Keratinocyte (primary cell): ENCODE data around the gene NECAP2. TPM values are rescaled to one million over a fixed set of nuclear protein-coding genes. Genes with fewer than 3 reads are reported as not detected.
"Not testable (repeated sequence)": the region's sequence is repeated elsewhere in the genome, so short reads cannot be mapped to it uniquely, and the experiment has no call there.

Source experiments
- DNase-seq: peaks from one replicate; pipeline ENCODE4 v3.0.0-alpha.2; 2011; ENCODE audit warnings: low read depth, missing footprints, low spot score
- FAIRE-seq: peaks from 2 replicates; lab custom pipeline; 2011; peaks lifted over from hg19 to GRCh38; lab: Jason Lieb, UNC
- H2AFZ ChIP-seq: 2 replicates; pipeline ENCODE4 v1.6.0; 2012; ENCODE audit warnings: low read length, control low read depth, inconsistent platforms; ENCODE audit not compliant: control insufficient read depth
- H3K27ac ChIP-seq: 2 replicates; pipeline ENCODE4 v1.5.1; 2011; ENCODE audit warnings: low read length; ENCODE audit not compliant: control insufficient read depth, insufficient read depth
- H3K27me3 ChIP-seq: 3 replicates; pipeline ENCODE4 v1.6.0; 2011; ENCODE audit warnings: low read length; ENCODE audit not compliant: control insufficient read depth, insufficient read depth; ENCODE audit errors: extremely low read depth
- H3K36me3 ChIP-seq, 2 experiments: 2 replicates in 1 of 2; 3 replicates in 1 of 2; pipeline ENCODE4 v1.5.1; 2011; ENCODE audit warnings: low read length in 2 of 2, mild to moderate bottlenecking in 1 of 2; ENCODE audit not compliant: control insufficient read depth in 2 of 2, insufficient read depth in 2 of 2; ENCODE audit errors: extremely low read depth in 1 of 2
- H3K4me1 ChIP-seq: 3 replicates; pipeline ENCODE4 v1.5.1; 2011; ENCODE audit warnings: low read length; ENCODE audit not compliant: control insufficient read depth, insufficient read depth; ENCODE audit errors: extremely low read depth
- H3K4me2 ChIP-seq: 3 replicates; pipeline ENCODE4 v1.6.0; 2011; ENCODE audit warnings: low read depth, low read length; ENCODE audit not compliant: control insufficient read depth, insufficient read depth; ENCODE audit errors: extremely low read depth
- H3K4me3 ChIP-seq, 3 experiments: fragments of 200-600 bp in 1 of 3; sonication (generic) in 1 of 3; 2 replicates in 2 of 3; 3 replicates in 1 of 3; pipeline ENCODE4 v1.5.1; 2011 to 2016; ENCODE audit warnings: low read length in 3 of 3, mild to moderate bottlenecking in 3 of 3, control low read depth in 2 of 3, inconsistent platforms in 1 of 3, low read depth in 1 of 3, mixed read lengths in 1 of 3, mixed run types in 1 of 3, moderate library complexity in 1 of 3; ENCODE audit not compliant: control insufficient read depth in 2 of 3, insufficient read depth in 2 of 3; ENCODE audit errors: extremely low read depth in 1 of 3
- H3K79me2 ChIP-seq: 2 replicates; pipeline ENCODE4 v1.6.0; 2012; ENCODE audit warnings: low read length; ENCODE audit not compliant: control insufficient read depth, insufficient read depth
- H3K9ac ChIP-seq: 3 replicates; pipeline ENCODE4 v1.6.0; 2011; ENCODE audit warnings: low read length; ENCODE audit not compliant: control insufficient read depth, insufficient read depth; ENCODE audit errors: extremely low read depth
- H3K9me1 ChIP-seq: 3 replicates; pipeline ENCODE4 v1.6.0; 2011; ENCODE audit warnings: low read length; ENCODE audit not compliant: control insufficient read depth, insufficient read depth; ENCODE audit errors: extremely low read depth
- H3K9me3 ChIP-seq: 2 replicates; pipeline ENCODE4 v1.5.1; 2012; ENCODE audit warnings: low read depth, low read length; ENCODE audit not compliant: control insufficient read depth
- H4K20me1 ChIP-seq: 3 replicates; pipeline ENCODE4 v1.6.0; 2011; ENCODE audit warnings: low read length; ENCODE audit not compliant: control insufficient read depth, insufficient read depth; ENCODE audit errors: extremely low read depth
- CTCF ChIP-seq, 3 experiments: IDR thresholded peaks in 1 of 3; conservative IDR thresholded peaks in 1 of 3; optimal IDR thresholded peaks in 1 of 3; 2 replicates in 2 of 3; 3 replicates in 1 of 3; pipeline versions ENCODE3 to v1.5.1; 2011; ENCODE audit warnings: low read length in 3 of 3, mild to moderate bottlenecking in 3 of 3, moderate library complexity in 2 of 3, control low read depth in 1 of 3, inconsistent platforms in 1 of 3; ENCODE audit not compliant: insufficient read depth in 2 of 3; ENCODE audit errors: extremely low read depth in 1 of 3
- EZH2 ChIP-seq: IDR thresholded peaks from one replicate; pipeline ENCODE4 v1.6.1; 2012; ENCODE audit warnings: inconsistent platforms, mild to moderate bottlenecking, low read length, moderate library complexity
- dilution Hi-C: fragments of 300-500 bp; cut with MboI; formaldehyde crosslinking; loops from one replicate; pipeline ENCODE4 v1.7.0; 2020; ENCODE audit warnings: low sequenced_read_pairs; ENCODE audit not compliant: extremely low pct_ligation_motif_present
- polyA plus RNA-seq, 5 experiments: library from polyadenylated mRNA; depleted of rRNA in 3 of 5; stranded (reverse) in 3 of 5; stranded (forward) in 1 of 5; unstranded in 1 of 5; fragments of >200 nt; gene quantifications; 1 replicate in 1 of 5; 2 replicates in 3 of 5; 3 replicates in 1 of 5; pipeline versions ENCODE4 v1.2.1 to v1.2.3, GENCODE V29; 2011 to 2012; ENCODE audit warnings: missing spikeins in 2 of 5, low read depth in 1 of 5, low replicate concordance in 1 of 5

Gene NECAP2
- polyA plus RNA-seq, 1 donor (not counting 4 experiments of a cell fraction or from before 2014, with no cell fraction given): 75.7 TPM

GRCh38 chr1:16497474-16497904, 57.0 kb downstream of the NECAP2 start:
- H3K4me2 ChIP-seq, H3K4me1 ChIP-seq, H3K27ac ChIP-seq, H3K36me3 ChIP-seq, H3K9me3 ChIP-seq, DNase-seq, H2AFZ ChIP-seq, H3K9ac ChIP-seq, H4K20me1 ChIP-seq, H3K27me3 ChIP-seq, dilution Hi-C loops, FAIRE-seq, H3K4me3 ChIP-seq, H3K9me1 ChIP-seq, H3K79me2 ChIP-seq: not testable (repeated sequence)

GRCh38 chr1:16498047-16498446, 57.5 kb downstream of the NECAP2 start:
- dilution Hi-C loops, H3K9me1 ChIP-seq, H3K9ac ChIP-seq, H4K20me1 ChIP-seq, H3K79me2 ChIP-seq, H3K4me1 ChIP-seq, H3K27me3 ChIP-seq, H3K9me3 ChIP-seq, H3K27ac ChIP-seq, FAIRE-seq, H3K36me3 ChIP-seq, DNase-seq, H2AFZ ChIP-seq: not testable (repeated sequence)
- peak overlapping the region in 2 of 3 experiments; percentile 51 to 86 for H3K4me3 ChIP-seq
- peak overlapping the region; percentile 69 for H3K4me2 ChIP-seq

- FAIRE-seq: no peak
- H3K9ac ChIP-seq: peak overlapping the region; percentile 72
- no peaks in the 10 kb centered on the region for H3K9me3 ChIP-seq
- H3K4me2 ChIP-seq: peak overlapping the region; percentile 69
- dilution Hi-C loops: no loop called here
- peak overlapping the region; percentile 97 for H2AFZ ChIP-seq
- H3K79me2 ChIP-seq: peaks cover 3% of the 10 kb centered on the region
- H4K20me1 ChIP-seq: no peaks in the 10 kb centered on the region
- no peaks in the 10 kb centered on the region for H3K36me3 ChIP-seq
- DNase-seq: no peak
- H3K27me3 ChIP-seq: no peaks in the 10 kb centered on the region
- no peaks in the 10 kb centered on the region for H3K4me1 ChIP-seq
- peak overlapping the region; percentile 51 to 86 (median 81) for H3K4me3 ChIP-seq
- no peak overlapping the region for H3K27ac ChIP-seq
- H3K9me1 ChIP-seq: no peaks in the 10 kb centered on the region
- no peak for TF ChIP-seq CTCF (optimal IDR thresholded peaks at IDR 0.05 in 1 of 3, IDR thresholded peaks at IDR 0.05 in 1 of 3, conservative IDR thresholded peaks at IDR 0.05 in 1 of 3; ENCODE audit: extremely low read depth in 1 of 3, insufficient read depth in 2 of 3, low read length in 3 of 3)
- TF ChIP-seq EZH2: no peak
These were observed 58.3 kb downstream of the NECAP2 start for GRCh38 chr1:16498573-16499413.

GRCh38 chr1:16500466-16500865, 59.9 kb downstream of the NECAP2 start:
- H3K27ac ChIP-seq, H4K20me1 ChIP-seq, H3K4me1 ChIP-seq, dilution Hi-C loops, H3K4me3 ChIP-seq, H3K79me2 ChIP-seq, H3K9ac ChIP-seq, DNase-seq, H2AFZ ChIP-seq, H3K9me3 ChIP-seq, FAIRE-seq, H3K4me2 ChIP-seq, H3K36me3 ChIP-seq, H3K9me1 ChIP-seq, H3K27me3 ChIP-seq: not testable (repeated sequence)
